ENCODE data around the gene PTK6. TPM values are rescaled to one million over a fixed set of nuclear protein-coding genes. Genes with fewer than 3 reads are reported as not detected.
"Not testable (repeated sequence)": the region's sequence is repeated elsewhere in the genome, so short reads cannot be mapped to it uniquely, and the experiment has no call there.

The PTK6 gene
- total RNA-seq, 1 donor from 2014 or later: 0.11 TPM

GRCh38 chr20:63571087-63571478, 33.9 kb upstream of the PTK6 start:
- ATAC-seq; DNase-seq (ENCODE audit: missing footprints); intact Hi-C loops (cut with DNase I): not testable (repeated sequence)

GRCh38 chr20:63570281-63571086, 33.3 kb upstream of the PTK6 start:
- DNase-seq (ENCODE audit: missing footprints) (no peak), ATAC-seq (no peak)
- intact Hi-C loops (cut with DNase I): no loop called here

- no peak for DNase-seq (ENCODE audit: missing footprints)
- no peak for ATAC-seq
- intact Hi-C loops (cut with DNase I): no loop called here
Observed at GRCh38 chr20:63568986-63569949, 32.1 kb upstream of the PTK6 start.

DNA sequence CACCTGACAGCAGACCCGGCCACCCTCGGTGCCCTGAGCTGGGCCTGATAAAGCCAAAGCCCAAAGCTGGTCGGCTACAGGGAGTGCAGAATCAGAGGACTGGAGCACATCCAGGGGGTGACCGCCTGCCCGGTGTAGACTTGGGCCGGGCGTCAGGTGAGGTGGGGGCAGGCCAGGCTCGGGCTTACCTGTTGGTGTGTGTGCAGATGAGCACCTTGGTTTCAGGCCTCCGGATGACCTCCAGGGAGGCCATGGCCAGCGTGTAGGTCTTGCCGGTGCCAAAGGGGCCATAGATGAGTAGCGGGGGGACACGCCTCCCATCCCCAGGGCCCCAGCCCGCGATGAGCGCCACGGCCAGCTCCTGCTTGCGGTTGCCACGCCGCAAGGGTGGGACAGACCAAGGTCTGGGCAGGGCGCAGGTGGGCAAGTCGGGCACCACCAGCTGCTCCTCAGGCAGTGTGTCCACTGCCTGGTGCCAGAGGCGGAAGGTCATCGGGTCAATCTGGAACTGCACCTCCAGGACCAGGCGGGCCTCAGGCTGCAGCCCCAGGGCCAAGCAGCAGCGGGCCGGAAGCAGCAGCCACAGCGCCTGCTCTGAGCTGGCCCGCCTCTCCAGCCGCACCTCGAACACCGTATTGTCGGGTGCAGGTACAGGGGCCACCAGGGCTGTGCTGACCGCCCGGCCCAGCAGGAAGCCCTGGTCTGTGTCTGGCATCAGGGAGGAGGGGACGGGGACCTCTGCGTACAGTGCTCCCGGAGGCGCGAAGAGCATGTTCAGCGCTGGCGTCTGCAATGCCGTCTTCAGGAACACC, 31.2 kb upstream of the PTK6 start:
- intact Hi-C loops (cut with DNase I): no loop called here
- ATAC-seq (no peak), DNase-seq (ENCODE audit: missing footprints) (no peak)

GRCh38 chr20:63567386-63568169, 30.4 kb upstream of the PTK6 start:
- ATAC-seq (peak; percentile 38), DNase-seq (ENCODE audit: missing footprints) (peak; percentile 91)
- intact Hi-C loops (cut with DNase I): no loop called here

- intact Hi-C loops (cut with DNase I): no loop called here
- DNase-seq (ENCODE audit: missing footprints): no peak
- ATAC-seq: peak; percentile 4
Observed at GRCh38 chr20:63567136-63567385, 29.9 kb upstream of the PTK6 start.

DNA sequence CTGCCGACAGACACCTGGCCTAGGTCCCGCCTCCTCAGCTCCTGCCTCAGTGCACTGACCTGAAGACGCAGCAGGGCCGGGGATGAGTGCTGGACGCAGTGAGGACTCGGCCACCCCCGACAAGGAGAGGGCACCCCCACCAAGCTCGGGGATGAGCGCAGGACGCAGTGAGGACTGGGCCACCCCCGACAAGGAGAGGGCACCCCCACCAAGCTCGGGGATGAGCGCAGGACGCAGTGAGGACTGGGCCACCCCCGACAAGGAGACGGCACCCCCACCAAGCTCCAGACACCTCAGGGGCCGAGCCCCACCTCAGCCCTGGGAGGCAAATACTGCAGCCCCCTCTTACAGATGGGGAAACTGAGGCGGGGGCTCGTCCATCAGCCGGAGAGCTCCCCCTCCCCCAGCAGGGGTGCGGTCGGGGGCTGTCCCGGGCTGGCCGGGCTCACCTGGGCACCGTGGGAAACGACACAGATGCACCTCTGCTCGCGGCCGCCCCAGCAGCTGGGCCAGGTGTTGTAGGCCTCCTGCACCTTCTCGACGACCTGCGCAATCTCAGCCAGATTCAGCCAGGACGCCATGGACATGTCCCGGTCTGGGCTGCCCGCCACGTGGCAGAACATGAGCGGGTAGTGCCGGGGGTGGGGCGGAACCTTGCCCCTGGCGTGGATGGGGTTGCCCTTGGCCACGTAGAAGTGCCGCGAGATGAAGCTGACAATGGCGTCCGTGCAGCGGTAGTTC, 29.4 kb upstream of the PTK6 start:
- ATAC-seq: no peak
- DNase-seq (ENCODE audit: missing footprints): no peak
- intact Hi-C loops (cut with DNase I): no loop called here

DNA sequence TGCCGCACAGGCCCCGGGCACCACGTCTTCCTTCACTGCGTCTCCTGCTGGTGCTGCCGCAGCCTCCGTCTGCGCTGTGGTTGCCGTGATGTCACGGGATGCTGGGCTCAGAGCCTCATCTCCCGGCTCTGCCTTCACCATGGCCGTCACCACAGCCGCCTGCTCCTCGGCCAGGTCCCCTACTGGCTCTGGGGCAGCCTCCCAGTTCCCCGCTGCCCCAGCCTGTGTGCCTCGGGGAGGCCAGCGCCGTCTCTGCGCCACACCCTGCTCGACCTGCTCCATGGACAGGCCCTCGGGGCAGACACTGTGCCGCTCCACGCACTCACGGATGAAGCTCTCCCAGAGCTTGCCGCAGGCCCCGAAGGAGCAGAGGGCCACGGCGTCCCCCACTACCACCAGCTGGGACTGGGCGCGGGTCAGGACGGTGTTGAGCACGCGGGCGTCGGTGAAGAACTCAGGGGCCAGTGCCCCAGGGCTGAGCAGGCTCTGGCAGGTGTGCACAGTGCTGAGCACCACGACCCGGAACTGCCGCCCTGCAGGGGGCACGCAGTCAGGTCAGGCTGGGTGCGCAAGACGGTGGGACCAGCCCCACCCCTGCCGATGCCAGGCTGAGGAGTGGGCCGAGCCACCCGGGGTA, 28.6 kb upstream of the PTK6 start:
- intact Hi-C loops (cut with DNase I): no loop called here
- ATAC-seq: no peak
- DNase-seq (ENCODE audit: missing footprints): no peak

DNA sequence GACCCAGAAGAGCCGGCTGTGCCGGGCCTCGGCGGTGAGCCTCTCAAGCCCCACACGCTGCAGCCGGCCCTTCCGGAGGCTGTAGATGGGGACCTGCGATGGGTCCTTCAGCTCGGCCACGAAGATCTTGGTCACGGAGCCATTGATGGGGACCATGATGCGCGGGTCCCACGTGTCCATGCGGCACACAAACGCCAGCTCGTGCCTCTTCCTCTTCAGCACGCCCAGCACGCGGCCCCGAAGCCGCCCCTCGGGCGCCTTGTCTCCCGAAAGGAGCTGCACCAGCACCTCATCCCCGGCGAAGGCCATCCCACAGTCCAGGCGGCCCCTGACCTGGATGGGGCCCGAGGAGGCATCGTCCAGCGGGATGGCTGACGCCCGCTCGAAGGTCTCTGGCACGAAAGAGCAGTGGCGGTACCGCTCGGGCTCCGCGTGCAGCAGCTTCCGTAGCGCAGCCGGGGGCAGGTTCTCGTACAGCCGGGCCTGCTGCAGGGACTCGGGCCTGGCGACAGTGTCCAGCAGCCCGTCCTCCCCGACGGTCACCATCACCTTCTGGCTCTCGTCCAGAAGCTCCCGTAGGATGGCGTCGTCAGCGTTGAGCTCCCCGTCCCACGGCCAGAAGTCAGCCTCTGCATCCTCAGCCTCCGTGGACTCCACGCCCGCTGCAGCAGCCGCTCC, 28.0 kb upstream of the PTK6 start:
- no peak for DNase-seq (ENCODE audit: missing footprints)
- intact Hi-C loops (cut with DNase I): no loop called here
- no peak for ATAC-seq

GRCh38 chr20:63564036-63564810, 27.0 kb upstream of the PTK6 start:
- DNase-seq (ENCODE audit: missing footprints) (no peak), ATAC-seq (no peak)
- intact Hi-C loops (cut with DNase I): no loop called here

GRCh38 chr20:63563225-63563935, 26.2 kb upstream of the PTK6 start:
- intact Hi-C loops (cut with DNase I): no loop called here
- no peak for DNase-seq (ENCODE audit: missing footprints)
- no peak for ATAC-seq

DNA sequence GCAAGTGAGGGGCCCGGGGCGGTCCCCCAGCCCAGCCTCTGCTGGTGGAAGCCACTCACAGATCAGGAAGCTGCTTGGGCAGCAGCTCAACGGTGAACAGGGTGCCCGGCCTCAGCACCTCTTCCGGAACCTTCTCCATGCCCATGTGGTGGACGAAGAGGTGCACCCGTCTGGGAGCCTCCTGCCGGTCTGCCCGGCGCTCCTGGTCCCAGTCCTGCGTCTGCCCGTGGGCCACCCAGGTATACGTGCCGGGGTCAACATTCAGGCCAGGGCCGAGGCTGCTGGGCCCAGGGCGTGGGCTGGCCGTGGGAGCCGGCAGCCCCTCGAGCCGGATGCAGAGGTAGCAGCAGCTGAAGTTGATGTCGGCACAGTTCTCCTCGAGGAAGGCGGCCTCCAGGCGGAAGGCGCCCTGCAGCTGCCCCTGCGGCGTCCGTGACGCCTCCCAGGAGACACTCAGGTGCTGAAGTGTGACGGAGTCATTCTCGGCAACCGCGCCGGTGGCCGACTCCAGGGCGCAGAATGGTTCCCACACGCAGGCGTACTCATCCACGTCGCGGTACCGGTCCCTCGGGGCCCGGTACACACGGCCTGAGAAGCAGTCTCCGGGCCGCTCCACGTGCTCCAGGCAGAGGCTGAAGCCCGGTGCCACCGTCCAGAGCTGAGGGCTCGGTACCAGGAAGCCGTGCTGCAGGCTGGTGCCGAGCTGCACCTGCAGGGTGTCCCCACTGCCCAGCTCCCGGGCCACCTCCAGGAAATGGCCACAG, 25.5 kb upstream of the PTK6 start:
- no peak for DNase-seq (ENCODE audit: missing footprints)
- ATAC-seq: no peak
- intact Hi-C loops (cut with DNase I): no loop called here

DNA sequence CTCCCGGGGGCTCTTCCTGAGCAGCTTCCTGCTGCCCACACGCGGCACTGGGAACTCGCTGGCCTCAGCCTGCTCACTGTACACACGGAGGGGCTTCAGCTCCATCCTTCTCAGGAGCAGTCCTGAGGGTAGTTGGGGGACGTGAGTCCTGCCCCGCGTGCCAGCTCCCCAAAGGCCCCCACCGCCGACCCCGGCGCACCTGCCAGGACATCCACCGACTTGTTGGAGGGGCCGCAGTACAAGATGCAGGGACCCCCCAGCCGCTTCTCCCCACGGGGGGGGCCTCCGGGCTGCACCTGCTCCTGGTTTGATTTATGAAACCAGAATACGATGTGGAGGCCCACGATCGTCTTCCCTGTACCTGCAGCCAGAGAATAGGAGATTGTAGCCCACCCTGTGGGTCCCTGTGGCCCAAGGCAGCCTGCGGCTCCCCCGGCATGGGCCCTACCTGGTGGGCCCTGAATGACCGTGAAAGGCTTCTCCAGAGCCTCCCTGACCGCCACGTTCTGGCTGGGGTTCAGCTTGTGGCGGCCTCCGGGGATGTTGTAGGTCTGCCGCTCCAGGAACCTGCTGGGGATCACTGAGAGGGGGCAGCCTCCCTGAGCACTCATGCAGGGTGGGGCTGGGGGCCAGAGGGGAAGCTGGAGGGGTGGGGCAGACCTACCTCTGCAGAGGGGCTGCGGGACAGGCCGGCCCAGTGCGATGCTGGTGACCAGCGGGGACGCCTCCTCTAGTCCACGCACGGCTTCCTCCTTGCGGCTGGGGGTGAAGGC, 24.6 kb upstream of the PTK6 start:
- ATAC-seq (no peak), DNase-seq (ENCODE audit: missing footprints) (no peak)
- intact Hi-C loops (cut with DNase I): no loop called here

DNA sequence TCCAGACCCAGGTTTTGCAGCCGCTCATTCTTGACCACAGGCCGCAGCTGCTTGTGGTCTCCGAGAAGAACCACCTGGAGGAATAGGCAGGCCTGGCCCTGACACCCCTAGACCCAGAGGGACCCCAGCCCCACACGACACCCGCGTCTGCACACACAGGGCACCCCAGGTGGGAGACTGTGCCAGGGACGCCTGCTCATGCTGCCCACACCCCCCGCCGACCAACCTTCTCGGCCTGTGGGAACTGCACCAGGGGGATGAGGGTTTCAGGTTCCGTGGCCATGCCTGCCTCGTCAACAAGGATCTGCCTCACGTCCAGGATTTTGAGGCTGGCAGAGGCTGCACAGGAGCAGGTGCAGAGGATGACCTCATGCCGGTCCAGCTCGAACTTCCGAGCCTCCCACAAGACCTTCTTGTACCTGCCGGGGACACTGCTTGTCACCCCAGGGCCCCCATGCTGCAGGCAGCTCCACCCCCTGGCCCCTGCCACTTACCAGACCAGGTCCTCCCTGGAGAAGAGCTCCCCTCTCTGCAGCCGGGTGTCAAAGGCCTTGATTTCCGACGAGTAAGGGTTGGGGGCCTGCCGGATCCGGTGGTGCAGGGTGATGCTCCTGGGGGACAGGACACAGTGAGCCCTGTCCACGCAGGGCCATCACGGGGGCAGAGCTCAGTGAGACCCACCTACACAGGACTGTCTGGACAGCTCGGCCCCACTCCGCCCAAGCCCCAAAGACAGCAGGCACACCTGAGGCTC, 23.9 kb upstream of the PTK6 start:
- intact Hi-C loops (cut with DNase I): no loop called here
- ATAC-seq: no peak
- no peak for DNase-seq (ENCODE audit: missing footprints)

Data from Right ventricle myocardium inferior (tissue), 1 donor.